Chondrocyte (in vitro differentiated cells): ENCODE results near the gene PCDHB14. TPM values are rescaled to one million over a fixed set of nuclear protein-coding genes. Genes with fewer than 3 reads are reported as not detected.
A peak's percentile ranks its signal among the peaks of the same experiment; 100 is the strongest.
"Not testable (repeated sequence)": the region's sequence is repeated elsewhere in the genome, so short reads cannot be mapped to it uniquely, and the experiment has no call there.

Experiments used
- DNase-seq: peaks from one replicate; pipeline ENCODE4 v3.0.0; 2021; ENCODE audit warnings: mixed read lengths, low spot score
- H3K27ac Mint-ChIP-seq: one replicate; pipeline ENCODE4 v1.8.0; 2021; ENCODE audit warnings: mild to moderate bottlenecking, moderate library complexity, mixed read lengths; ENCODE audit not compliant: unreplicated experiment
- H3K27me3 Mint-ChIP-seq: 2 replicates; pipeline ENCODE4 v1.8.0; 2021; ENCODE audit warnings: low read depth, mixed read lengths
- H3K36me3 Mint-ChIP-seq: 2 replicates; pipeline ENCODE4 v1.8.0; 2021; ENCODE audit warnings: low read depth, mixed read lengths
- H3K4me1 Mint-ChIP-seq: 2 replicates; pipeline ENCODE4 v1.8.0; 2021; ENCODE audit warnings: low read depth, mild to moderate bottlenecking, mixed read lengths
- H3K4me3 Mint-ChIP-seq: one replicate; pipeline ENCODE4 v1.8.0; 2021; ENCODE audit warnings: mild to moderate bottlenecking, moderate library complexity, mixed read lengths; ENCODE audit not compliant: unreplicated experiment
- H3K9me3 Mint-ChIP-seq: 2 replicates; pipeline ENCODE4 v1.8.0; 2021; ENCODE audit warnings: low read depth, mixed read lengths
- total RNA-seq: library from RNA; stranded (reverse); gene quantifications from 3 replicates; pipeline ENCODE4 v1.2.1, GENCODE V29; 2021
- TF ChIP-seq, protein P1 (sequence below): fragments of 200-600 bp; sonication (generic); IDR thresholded peaks from 2 replicates; pipeline ENCODE4 v1.5.0; 2021; ENCODE audit warnings: antibody characterized with exemption, mild to moderate bottlenecking, moderate library complexity

Gene PCDHB14
- total RNA-seq, 1 donor from 2014 or later, result 4.0 TPM

DNA sequence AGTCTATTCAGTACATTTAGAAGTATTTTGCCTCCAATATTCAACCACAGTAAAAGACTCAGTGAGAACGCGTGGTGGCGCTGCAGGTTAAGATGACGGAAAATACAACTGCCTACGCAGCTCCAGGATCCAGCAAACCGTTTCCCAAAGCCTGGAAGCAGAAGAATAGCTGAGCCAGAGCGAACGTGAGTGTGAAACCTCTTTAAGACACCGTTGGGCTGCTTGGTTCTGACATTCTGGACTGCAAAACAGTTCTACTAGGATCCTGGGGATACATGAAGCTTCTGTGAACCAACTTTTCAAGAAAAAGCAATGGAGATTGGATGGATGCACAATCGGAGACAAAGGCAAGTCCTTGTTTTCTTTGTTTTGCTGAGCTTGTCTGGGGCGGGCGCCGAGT is 40.9 kb upstream of the PCDHB14 start, which contains the start of gene PCDHB16:
PCDHB16 (plus strand) TSS at position 140 of the 400 bp plus-strand sequence; CDS start at position 313, 173 bp downstream.
- Mint-ChIP-seq H3K4me3 (peak within 1 kb of the TSS; percentile 73), H3K4me1 (no peaks in the 10 kb centered on the region), H3K9me3 (peaks cover 48% of the 10 kb centered on the region), H3K27ac (peak within 1 kb of the TSS; percentile 79), H3K27me3 (no peaks in the 10 kb centered on the region), H3K36me3 (peaks cover 33% of the 10 kb centered on the region)
- DNase-seq, result no peak
- TF ChIP-seq, protein P1, sequence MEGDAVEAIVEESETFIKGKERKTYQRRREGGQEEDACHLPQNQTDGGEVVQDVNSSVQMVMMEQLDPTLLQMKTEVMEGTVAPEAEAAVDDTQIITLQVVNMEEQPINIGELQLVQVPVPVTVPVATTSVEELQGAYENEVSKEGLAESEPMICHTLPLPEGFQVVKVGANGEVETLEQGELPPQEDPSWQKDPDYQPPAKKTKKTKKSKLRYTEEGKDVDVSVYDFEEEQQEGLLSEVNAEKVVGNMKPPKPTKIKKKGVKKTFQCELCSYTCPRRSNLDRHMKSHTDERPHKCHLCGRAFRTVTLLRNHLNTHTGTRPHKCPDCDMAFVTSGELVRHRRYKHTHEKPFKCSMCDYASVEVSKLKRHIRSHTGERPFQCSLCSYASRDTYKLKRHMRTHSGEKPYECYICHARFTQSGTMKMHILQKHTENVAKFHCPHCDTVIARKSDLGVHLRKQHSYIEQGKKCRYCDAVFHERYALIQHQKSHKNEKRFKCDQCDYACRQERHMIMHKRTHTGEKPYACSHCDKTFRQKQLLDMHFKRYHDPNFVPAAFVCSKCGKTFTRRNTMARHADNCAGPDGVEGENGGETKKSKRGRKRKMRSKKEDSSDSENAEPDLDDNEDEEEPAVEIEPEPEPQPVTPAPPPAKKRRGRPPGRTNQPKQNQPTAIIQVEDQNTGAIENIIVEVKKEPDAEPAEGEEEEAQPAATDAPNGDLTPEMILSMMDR, result peak; percentile 77

DNA sequence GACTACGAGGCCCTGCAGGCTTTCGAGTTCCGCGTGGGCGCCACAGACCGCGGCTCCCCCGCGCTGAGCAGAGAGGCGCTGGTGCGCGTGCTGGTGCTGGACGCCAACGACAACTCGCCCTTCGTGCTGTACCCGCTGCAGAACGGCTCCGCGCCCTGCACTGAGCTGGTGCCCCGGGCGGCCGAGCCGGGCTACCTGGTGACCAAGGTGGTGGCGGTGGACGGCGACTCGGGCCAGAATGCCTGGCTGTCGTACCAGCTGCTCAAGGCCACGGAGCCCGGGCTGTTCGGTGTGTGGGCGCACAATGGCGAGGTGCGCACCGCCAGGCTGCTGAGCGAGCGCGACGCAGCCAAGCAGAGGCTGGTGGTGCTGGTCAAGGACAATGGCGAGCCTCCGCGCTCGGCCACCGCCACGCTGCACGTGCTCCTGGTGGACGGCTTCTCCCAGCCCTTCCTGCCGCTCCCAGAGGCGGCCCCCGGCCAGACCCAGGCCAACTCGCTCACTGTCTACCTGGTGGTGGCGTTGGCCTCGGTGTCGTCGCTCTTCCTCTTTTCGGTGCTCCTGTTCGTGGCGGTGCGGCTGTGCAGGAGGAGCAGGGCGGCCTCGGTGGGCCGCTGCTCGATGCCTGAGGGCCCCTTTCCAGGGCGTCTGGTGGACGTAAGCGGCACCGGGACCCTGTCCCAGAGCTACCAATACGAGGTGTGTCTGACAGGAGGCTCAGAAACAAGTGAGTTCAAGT is 38.9 kb upstream of the PCDHB14 start:
- H3K36me3 Mint-ChIP-seq, result peaks cover 40% of the 10 kb centered on the region
- H3K27me3 Mint-ChIP-seq, H3K4me1 Mint-ChIP-seq, H3K27ac Mint-ChIP-seq, H3K4me3 Mint-ChIP-seq, DNase-seq: not testable (repeated sequence)
- H3K9me3 Mint-ChIP-seq, result peaks cover 58% of the 10 kb centered on the region

DNA sequence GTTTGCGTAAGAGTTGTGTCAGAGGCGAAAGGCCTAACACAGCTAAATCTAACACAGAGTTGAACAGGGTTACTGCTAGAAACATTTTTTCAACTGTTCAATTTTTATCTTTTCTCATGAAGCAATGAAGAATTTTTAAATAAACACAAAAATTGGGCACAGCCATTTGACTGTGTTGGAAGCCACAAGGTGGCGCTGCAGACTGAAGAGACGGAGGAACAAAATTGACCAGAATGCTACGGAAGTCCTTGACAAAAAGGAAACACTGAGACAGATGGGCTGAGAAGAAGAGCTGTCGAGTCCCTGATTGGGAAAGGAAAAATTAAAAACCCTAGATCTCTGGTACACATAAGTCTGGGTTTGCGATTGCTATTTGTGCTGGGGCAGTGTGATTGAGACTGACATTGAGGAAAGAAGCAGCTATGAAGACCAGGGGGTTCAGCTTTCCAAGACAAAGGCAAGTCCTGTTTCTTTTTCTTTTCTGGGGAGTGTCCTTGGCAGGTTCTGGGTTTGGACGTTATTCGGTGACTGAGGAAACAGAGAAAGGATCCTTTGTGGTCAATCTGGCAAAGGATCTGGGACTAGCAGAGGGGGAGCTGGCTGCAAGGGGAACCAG is 36.1 kb upstream of the PCDHB14 start, which contains the start of gene PCDHB9:
PCDHB9 (plus strand) TSS at position 265 of the 616 bp plus-strand sequence; CDS start at position 423, 158 bp downstream.
- Mint-ChIP-seq H3K27me3 (no peaks in the 10 kb centered on the region), H3K4me3 (peak within 1 kb of the TSS; percentile 44), H3K27ac (no peak within 1 kb of the TSS), H3K36me3 (peaks cover 43% of the 10 kb centered on the region), H3K4me1 (no peaks in the 10 kb centered on the region), H3K9me3 (peaks cover 53% of the 10 kb centered on the region)
- DNase-seq, result no peak
- TF ChIP-seq, protein P1, result peak; percentile 60

DNA sequence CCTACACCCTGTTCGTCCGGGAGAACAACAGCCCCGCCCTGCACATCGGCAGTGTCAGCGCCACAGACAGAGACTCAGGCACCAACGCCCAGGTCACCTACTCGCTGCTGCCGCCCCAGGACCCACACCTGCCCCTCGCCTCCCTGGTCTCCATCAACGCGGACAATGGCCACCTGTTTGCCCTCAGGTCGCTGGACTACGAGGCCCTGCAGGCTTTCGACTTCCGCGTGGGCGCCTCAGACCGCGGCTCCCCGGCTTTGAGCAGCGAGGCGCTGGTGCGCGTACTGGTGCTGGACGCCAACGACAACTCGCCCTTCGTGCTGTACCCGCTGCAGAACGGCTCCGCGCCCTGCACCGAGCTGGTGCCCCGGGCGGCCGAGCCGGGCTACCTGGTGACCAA is 34.5 kb upstream of the PCDHB14 start:
- H3K9me3 Mint-ChIP-seq, result peaks cover 53% of the 10 kb centered on the region
- DNase-seq, H3K4me3 Mint-ChIP-seq, H3K27ac Mint-ChIP-seq, H3K4me1 Mint-ChIP-seq, H3K27me3 Mint-ChIP-seq: not testable (repeated sequence)
- peaks cover 34% of the 10 kb centered on the region for H3K36me3 Mint-ChIP-seq

DNA sequence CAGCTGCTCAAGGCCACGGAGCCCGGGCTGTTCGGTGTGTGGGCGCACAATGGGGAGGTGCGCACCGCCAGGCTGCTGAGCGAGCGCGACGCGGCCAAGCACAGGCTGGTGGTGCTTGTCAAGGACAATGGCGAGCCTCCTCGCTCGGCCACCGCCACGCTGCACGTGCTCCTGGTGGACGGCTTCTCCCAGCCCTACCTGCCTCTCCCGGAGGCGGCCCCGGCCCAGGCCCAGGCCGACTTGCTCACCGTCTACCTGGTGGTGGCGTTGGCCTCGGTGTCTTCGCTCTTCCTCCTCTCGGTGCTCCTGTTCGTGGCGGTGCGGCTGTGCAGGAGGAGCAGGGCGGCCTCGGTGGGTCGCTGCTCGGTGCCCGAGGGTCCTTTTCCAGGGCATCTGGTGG is 34.0 kb upstream of the PCDHB14 start:
- H3K36me3 Mint-ChIP-seq, result peaks cover 34% of the 10 kb centered on the region
- H3K9me3 Mint-ChIP-seq, result peaks cover 52% of the 10 kb centered on the region
- not testable (repeated sequence) for H3K4me3 Mint-ChIP-seq, H3K4me1 Mint-ChIP-seq, H3K27ac Mint-ChIP-seq, DNase-seq, H3K27me3 Mint-ChIP-seq

DNA sequence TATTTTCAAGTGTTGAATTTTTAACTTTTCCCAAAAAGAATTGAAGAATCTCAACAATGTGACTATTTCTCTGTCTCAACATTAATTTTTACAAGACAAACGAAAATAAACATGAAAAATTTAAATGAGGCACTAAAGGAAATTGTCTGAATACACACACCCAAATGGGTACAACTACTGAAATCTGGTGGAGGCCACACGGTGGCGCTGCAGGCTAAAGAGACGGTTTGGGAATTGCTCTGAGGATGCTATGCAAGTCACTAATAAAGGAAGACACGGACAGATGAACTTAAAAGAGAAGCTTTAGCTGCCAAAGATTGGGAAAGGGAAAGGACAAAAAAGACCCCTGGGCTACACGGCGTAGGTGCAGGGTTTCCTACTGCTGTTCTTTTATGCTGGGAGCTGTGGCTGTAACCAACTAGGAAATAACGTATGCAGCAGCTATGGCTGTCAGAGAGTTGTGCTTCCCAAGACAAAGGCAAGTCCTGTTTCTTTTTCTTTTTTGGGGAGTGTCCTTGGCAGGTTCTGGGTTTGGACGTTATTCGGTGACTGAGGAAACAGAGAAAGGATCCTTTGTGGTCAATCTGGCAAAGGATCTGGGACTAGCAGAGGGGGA is 30.9 kb upstream of the PCDHB14 start, which contains the start of gene PCDHB10:
PCDHB10 (plus strand) TSS at position 244 of the 616 bp plus-strand sequence; CDS start at position 444, 200 bp downstream.
- TF ChIP-seq, protein P1, result peak; percentile 68
- H3K4me1 Mint-ChIP-seq, result peaks cover 3% of the 10 kb centered on the region
- no peaks in the 10 kb centered on the region for H3K27me3 Mint-ChIP-seq
- peaks cover 26% of the 10 kb centered on the region for H3K36me3 Mint-ChIP-seq
- H3K4me3 Mint-ChIP-seq, result peak within 1 kb of the TSS; percentile 55
- H3K27ac Mint-ChIP-seq, result no peak within 1 kb of the TSS
- peaks cover 47% of the 10 kb centered on the region for H3K9me3 Mint-ChIP-seq
- no peak for DNase-seq

DNA sequence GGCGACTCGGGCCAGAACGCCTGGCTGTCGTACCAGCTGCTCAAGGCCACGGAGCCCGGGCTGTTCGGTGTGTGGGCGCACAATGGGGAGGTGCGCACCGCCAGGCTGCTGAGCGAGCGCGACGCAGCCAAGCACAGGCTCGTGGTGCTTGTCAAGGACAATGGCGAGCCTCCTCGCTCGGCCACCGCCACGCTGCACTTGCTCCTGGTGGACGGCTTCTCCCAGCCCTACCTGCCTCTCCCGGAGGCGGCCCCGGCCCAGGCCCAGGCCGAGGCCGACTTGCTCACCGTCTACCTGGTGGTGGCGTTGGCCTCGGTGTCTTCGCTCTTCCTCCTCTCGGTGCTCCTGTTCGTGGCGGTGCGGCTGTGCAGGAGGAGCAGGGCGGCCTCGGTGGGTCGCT is 28.8 kb upstream of the PCDHB14 start:
- not testable (repeated sequence) for H3K27ac Mint-ChIP-seq, DNase-seq, H3K27me3 Mint-ChIP-seq, H3K4me3 Mint-ChIP-seq, H3K4me1 Mint-ChIP-seq
- Mint-ChIP-seq H3K9me3 (peaks cover 56% of the 10 kb centered on the region), H3K36me3 (peaks cover 22% of the 10 kb centered on the region)
